ENCODE results near the gene ALS2CL. TPM values are rescaled to one million over a fixed set of nuclear protein-coding genes. Genes with fewer than 3 reads are reported as not detected.

Gene ALS2CL
- total and polyA plus RNA-seq, 10 of the 15 experiments (the other 5 are each of a cell fraction or from before 2014, with no cell fraction given) = 0.01 to 0.05 TPM; not detected in 8

DNA sequence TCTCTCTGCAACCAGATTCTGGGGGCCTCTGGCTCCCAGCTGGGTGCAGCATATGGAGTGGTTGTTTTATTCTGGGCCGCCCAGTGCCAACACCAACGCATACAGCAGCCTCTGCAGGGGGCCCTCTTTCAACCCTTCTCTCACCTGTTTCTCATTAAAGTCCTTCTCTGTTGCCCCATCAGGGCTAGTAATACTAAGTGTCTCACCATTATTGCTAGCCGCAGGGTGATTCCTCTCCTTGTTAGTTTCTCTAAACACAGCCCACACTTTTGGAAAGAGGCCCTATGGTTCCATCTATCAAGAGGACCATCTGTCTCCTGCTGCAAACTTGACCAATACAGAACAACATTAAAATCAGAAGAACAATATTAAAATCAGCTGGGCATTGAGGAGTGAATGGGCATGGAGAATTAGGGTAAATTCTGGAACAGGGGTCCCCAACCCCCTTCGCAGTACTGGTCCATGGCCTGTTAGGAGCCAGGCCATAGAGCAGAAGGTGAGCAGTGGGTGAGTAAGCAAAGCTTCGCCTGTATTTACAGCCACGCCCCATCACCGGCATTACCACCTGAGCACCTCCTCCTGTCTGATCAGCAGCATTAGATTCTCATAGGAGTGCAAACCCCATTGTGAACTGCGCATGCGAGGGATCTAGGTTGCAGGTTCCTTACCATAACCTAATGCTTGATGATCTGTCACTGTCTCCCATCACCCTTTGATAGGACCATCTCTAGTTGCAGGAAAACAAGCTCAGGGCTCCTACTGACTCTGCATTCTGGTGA is 36.5 kb downstream of the ALS2CL start:
- 80% methylated on average over 9 of the region's 9 CpGs for WGBS (ENCODE audit: insufficient coverage, insufficient replicate concordance, low lambda C conversion rate, missing lambda C conversion rate)
- in situ Hi-C loops (cut with MboI) (no loop called here), intact Hi-C loops (cut with micrococcal nuclease; ENCODE audit: unreplicated experiment) (no loop called here)
- Histone ChIP-seq H3K9ac (ENCODE audit: control insufficient read depth, insufficient read depth, low read length) (no peak overlapping the region), H2AFZ (ENCODE audit: control insufficient read depth, low read depth, low read length) (no peak overlapping the region), H3K27me3 (replicated peaks in 1 of 2; ENCODE audit: control insufficient read depth in 2 of 2, insufficient read depth in 2 of 2, low read length in 1 of 2) (peaks cover 0 to 5% of the 10 kb centered on the region in 2 experiments; a peak in 3 of 4 replicates), H4K20me1 (ENCODE audit: control insufficient read depth, insufficient read depth) (no peaks in the 10 kb centered on the region), H3K36me3 (ENCODE audit: control insufficient read depth in 2 of 2, insufficient read depth in 2 of 2, low read length in 1 of 2) (no peaks in the 10 kb centered on the region), H3K79me2 (ENCODE audit: control insufficient read depth, insufficient read depth, low read length) (no peaks in the 10 kb centered on the region), H3K4me2 (ENCODE audit: control insufficient read depth, insufficient read depth) (no peak overlapping the region), H3K27ac (ENCODE audit: control insufficient read depth, insufficient read depth) (no peak overlapping the region), H3K4me1 (ENCODE audit: control insufficient read depth, insufficient read depth, low read length) (no peaks in the 10 kb centered on the region), H3K9me3 (replicated peaks; ENCODE audit: control insufficient read depth, insufficient read depth, low read length) (no peaks in the 10 kb centered on the region), H3K4me3 (no peak overlapping the region)
- no peak for ATAC-seq
- ChIA-PET SMC1A (ENCODE audit: uncharacterized antibody, unreplicated experiment) (no interaction called here), CTCF (no interaction called here), POLR2A (no interaction called here), RAD21 (ENCODE audit: unreplicated experiment) (no interaction called here)
- BruUV-seq (replicated peaks) = no TSS peak
- DNase-seq (ENCODE audit: low read depth, low spot score) = no peak
- FAIRE-seq = no peak
- TF ChIP-seq, protein P1, sequence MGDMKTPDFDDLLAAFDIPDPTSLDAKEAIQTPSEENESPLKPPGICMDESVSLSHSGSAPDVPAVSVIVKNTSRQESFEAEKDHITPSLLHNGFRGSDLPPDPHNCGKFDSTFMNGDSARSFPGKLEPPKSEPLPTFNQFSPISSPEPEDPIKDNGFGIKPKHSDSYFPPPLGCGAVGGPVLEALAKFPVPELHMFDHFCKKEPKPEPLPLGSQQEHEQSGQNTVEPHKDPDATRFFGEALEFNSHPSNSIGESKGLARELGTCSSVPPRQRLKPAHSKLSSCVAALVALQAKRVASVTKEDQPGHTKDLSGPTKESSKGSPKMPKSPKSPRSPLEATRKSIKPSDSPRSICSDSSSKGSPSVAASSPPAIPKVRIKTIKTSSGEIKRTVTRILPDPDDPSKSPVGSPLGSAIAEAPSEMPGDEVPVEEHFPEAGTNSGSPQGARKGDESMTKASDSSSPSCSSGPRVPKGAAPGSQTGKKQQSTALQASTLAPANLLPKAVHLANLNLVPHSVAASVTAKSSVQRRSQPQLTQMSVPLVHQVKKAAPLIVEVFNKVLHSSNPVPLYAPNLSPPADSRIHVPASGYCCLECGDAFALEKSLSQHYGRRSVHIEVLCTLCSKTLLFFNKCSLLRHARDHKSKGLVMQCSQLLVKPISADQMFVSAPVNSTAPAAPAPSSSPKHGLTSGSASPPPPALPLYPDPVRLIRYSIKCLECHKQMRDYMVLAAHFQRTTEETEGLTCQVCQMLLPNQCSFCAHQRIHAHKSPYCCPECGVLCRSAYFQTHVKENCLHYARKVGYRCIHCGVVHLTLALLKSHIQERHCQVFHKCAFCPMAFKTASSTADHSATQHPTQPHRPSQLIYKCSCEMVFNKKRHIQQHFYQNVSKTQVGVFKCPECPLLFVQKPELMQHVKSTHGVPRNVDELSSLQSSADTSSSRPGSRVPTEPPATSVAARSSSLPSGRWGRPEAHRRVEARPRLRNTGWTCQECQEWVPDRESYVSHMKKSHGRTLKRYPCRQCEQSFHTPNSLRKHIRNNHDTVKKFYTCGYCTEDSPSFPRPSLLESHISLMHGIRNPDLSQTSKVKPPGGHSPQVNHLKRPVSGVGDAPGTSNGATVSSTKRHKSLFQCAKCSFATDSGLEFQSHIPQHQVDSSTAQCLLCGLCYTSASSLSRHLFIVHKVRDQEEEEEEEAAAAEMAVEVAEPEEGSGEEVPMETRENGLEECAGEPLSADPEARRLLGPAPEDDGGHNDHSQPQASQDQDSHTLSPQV (IDR thresholded peaks at IDR 0.05) = no peak
- TF ChIP-seq KLF5 (IDR thresholded peaks at IDR 0.05; ENCODE audit: partially characterized antibody) (no peak), JUND (IDR thresholded peaks at IDR 0.05; ENCODE audit: low read depth, low read length) (no peak), TCF7 (IDR thresholded peaks at IDR 0.05; ENCODE audit: borderline replicate concordance) (no peak), NRF1 (conservative IDR thresholded peaks at IDR 0.05; ENCODE audit: low read depth, low read length) (no peak), SIN3A (IDR thresholded peaks at IDR 0.05; ENCODE audit: low read depth, low read length) (no peak), ZNF217 (IDR thresholded peaks at IDR 0.05) (no peak), ESRRA (IDR thresholded peaks at IDR 0.05; ENCODE audit: low read length) (no peak), RCOR1 (conservative IDR thresholded peaks at IDR 0.05; ENCODE audit: low read depth, low read length) (no peak), SUPT20H (IDR thresholded peaks at IDR 0.05; ENCODE audit: borderline replicate concordance, control insufficient read depth, low read depth, low read length) (no peak), EGR1 (IDR thresholded peaks at IDR 0.05; ENCODE audit: borderline replicate concordance in 1 of 2, low read depth in 2 of 2, low read length in 2 of 2) (no peak), TCF12 (IDR thresholded peaks at IDR 0.05; ENCODE audit: low read depth, low read length) (no peak), CREM (IDR thresholded peaks at IDR 0.05; ENCODE audit: low read depth) (no peak), NBN (IDR thresholded peaks at IDR 0.05) (no peak)
- TF ChIP-seq, protein P2, sequence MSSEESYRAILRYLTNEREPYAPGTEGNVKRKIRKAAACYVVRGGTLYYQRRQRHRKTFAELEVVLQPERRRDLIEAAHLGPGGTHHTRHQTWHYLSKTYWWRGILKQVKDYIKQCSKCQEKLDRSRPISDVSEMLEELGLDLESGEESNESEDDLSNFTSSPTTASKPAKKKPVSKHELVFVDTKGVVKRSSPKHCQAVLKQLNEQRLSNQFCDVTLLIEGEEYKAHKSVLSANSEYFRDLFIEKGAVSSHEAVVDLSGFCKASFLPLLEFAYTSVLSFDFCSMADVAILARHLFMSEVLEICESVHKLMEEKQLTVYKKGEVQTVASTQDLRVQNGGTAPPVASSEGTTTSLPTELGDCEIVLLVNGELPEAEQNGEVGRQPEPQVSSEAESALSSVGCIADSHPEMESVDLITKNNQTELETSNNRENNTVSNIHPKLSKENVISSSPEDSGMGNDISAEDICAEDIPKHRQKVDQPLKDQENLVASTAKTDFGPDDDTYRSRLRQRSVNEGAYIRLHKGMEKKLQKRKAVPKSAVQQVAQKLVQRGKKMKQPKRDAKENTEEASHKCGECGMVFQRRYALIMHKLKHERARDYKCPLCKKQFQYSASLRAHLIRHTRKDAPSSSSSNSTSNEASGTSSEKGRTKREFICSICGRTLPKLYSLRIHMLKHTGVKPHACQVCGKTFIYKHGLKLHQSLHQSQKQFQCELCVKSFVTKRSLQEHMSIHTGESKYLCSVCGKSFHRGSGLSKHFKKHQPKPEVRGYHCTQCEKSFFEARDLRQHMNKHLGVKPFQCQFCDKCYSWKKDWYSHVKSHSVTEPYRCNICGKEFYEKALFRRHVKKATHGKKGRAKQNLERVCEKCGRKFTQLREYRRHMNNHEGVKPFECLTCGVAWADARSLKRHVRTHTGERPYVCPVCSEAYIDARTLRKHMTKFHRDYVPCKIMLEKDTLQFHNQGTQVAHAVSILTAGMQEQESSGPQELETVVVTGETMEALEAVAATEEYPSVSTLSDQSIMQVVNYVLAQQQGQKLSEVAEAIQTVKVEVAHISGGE (CRISPR knock-in tag; IDR thresholded peaks at IDR 0.05) = no peak
